H9 (cell line): ENCODE data around the gene TM4SF1. TPM values are rescaled to one million over a fixed set of nuclear protein-coding genes. Genes with fewer than 3 reads are reported as not detected.

Experiments used
- DNase-seq: peaks from one replicate; pipeline ENCODE4 v3.0.0-alpha.2; 2017
- H2AFZ ChIP-seq: one replicate; pipeline ENCODE4 v1.6.1; 2013; ENCODE audit warnings: mild to moderate bottlenecking, low read length, control low read depth, moderate library complexity
- H2AK5ac ChIP-seq: 2 replicates; pipeline ENCODE4 v1.6.1; 2013; ENCODE audit warnings: low read length, control low read depth, mixed read lengths; ENCODE audit not compliant: insufficient read length
- H2BK120ac ChIP-seq: one replicate; pipeline ENCODE4 v1.6.1; 2013; ENCODE audit warnings: low read depth, mild to moderate bottlenecking, low read length, control low read depth, inconsistent platforms; ENCODE audit not compliant: poor library complexity, severe bottlenecking
- H2BK12ac ChIP-seq: 2 replicates; pipeline ENCODE4 v1.6.1; 2013; ENCODE audit warnings: low read length, control low read depth, mixed read lengths, low read depth; ENCODE audit not compliant: insufficient read length
- H2BK15ac ChIP-seq: 2 replicates; pipeline ENCODE4 v1.6.1; 2013; ENCODE audit warnings: low read depth, low read length, control low read depth
- H2BK20ac ChIP-seq: one replicate; pipeline ENCODE4 v1.6.1; 2013; ENCODE audit warnings: low read depth, mild to moderate bottlenecking, low read length, control low read depth, inconsistent platforms; ENCODE audit not compliant: poor library complexity, severe bottlenecking
- H2BK5ac ChIP-seq: 2 replicates; pipeline ENCODE4 v1.6.1; 2013; ENCODE audit warnings: low read length, control low read depth, mixed read lengths; ENCODE audit not compliant: insufficient read length
- H3K14ac ChIP-seq: 2 replicates; pipeline ENCODE4 v1.6.1; 2013; ENCODE audit warnings: low read length, control low read depth; ENCODE audit not compliant: insufficient read depth
- H3K18ac ChIP-seq: 2 replicates; pipeline ENCODE4 v1.6.1; 2013; ENCODE audit warnings: low read depth, mild to moderate bottlenecking, mixed read lengths, low read length, control low read depth; ENCODE audit not compliant: insufficient read length
- H3K23ac ChIP-seq: 2 replicates; pipeline ENCODE4 v1.6.1; 2013; ENCODE audit warnings: low read length, control low read depth, mixed read lengths, low read depth; ENCODE audit not compliant: insufficient read length
- H3K23me2 ChIP-seq: 2 replicates; pipeline ENCODE4 v1.6.1; 2013; ENCODE audit warnings: low read depth, mild to moderate bottlenecking, mixed read lengths, low read length, control low read depth; ENCODE audit not compliant: insufficient read length, poor library complexity, severe bottlenecking
- H3K27ac ChIP-seq: 2 replicates; pipeline ENCODE4 v1.5.1; 2013; ENCODE audit warnings: low read length, control low read depth, mixed read lengths, low read depth; ENCODE audit not compliant: insufficient read length
- H3K27me3 ChIP-seq: 2 replicates; pipeline ENCODE4 v1.6.1; 2013; ENCODE audit warnings: low read length, control low read depth, inconsistent platforms; ENCODE audit not compliant: insufficient read depth
- H3K4ac ChIP-seq: 2 replicates; pipeline ENCODE4 v1.6.1; 2013; ENCODE audit warnings: low read depth, mild to moderate bottlenecking, control low read depth, inconsistent platforms, low read length, moderate library complexity
- H3K4me1 ChIP-seq: 2 replicates; pipeline ENCODE4 v1.6.1; 2013; ENCODE audit warnings: low read length, control low read depth, inconsistent platforms; ENCODE audit not compliant: insufficient read depth
- H3K4me2 ChIP-seq: 2 replicates; pipeline ENCODE4 v1.6.1; 2013; ENCODE audit warnings: low read length, control low read depth, mixed read lengths; ENCODE audit not compliant: insufficient read length, insufficient read depth
- H3K56ac ChIP-seq: 2 replicates; pipeline ENCODE4 v1.6.1; 2013; ENCODE audit warnings: low read depth, mild to moderate bottlenecking, mixed read lengths, low read length, control low read depth; ENCODE audit not compliant: insufficient read length
- H3K79me1 ChIP-seq: 2 replicates; pipeline ENCODE4 v1.6.1; 2013; ENCODE audit warnings: low read depth, mild to moderate bottlenecking, moderate library complexity, low read length, control low read depth, inconsistent platforms; ENCODE audit not compliant: insufficient read depth, poor library complexity, severe bottlenecking
- H3K79me2 ChIP-seq: 2 replicates; pipeline ENCODE4 v1.6.1; 2013; ENCODE audit warnings: low read length, control low read depth, inconsistent platforms; ENCODE audit not compliant: insufficient read depth
- H3K9ac ChIP-seq: 2 replicates; pipeline ENCODE4 v1.6.1; 2013; ENCODE audit warnings: low read length, control low read depth, mixed read lengths; ENCODE audit not compliant: insufficient read length; ENCODE audit errors: extremely low read depth
- H3K9me3 ChIP-seq: one replicate; pipeline ENCODE4 v1.6.1; 2013; ENCODE audit warnings: low read depth, low read length, inconsistent platforms; ENCODE audit not compliant: control insufficient read depth
- H3T11ph ChIP-seq: one replicate; pipeline ENCODE4 v1.6.1; 2013; ENCODE audit warnings: mild to moderate bottlenecking, low read length, control low read depth, inconsistent platforms
- H4K20me1 ChIP-seq: one replicate; pipeline ENCODE4 v1.6.1; 2013; ENCODE audit not compliant: control insufficient read depth, insufficient read length, insufficient read depth
- H4K5ac ChIP-seq: 2 replicates; pipeline ENCODE4 v1.6.1; 2013; ENCODE audit warnings: low read depth, mild to moderate bottlenecking, mixed read lengths, low read length, control low read depth; ENCODE audit not compliant: insufficient read length
- H4K8ac ChIP-seq: replicated peaks from 2 replicates; pipeline ENCODE4 v1.6.1; 2013; ENCODE audit warnings: low read length, control low read depth, mixed read lengths, low read depth; ENCODE audit not compliant: insufficient read length
- H4K91ac ChIP-seq: 2 replicates; pipeline ENCODE4 v1.6.1; 2013; ENCODE audit warnings: low read depth, mild to moderate bottlenecking, moderate library complexity, mixed read lengths, low read length, control low read depth; ENCODE audit not compliant: insufficient read length
- H3K27ac Mint-ChIP-seq, 3 experiments: 2 replicates in 2 of 3; 3 replicates in 1 of 3; pipeline ENCODE4 v1.8.0; 2020 to 2021; ENCODE audit warnings: mixed read lengths in 3 of 3, mild to moderate bottlenecking in 1 of 3, moderate library complexity in 1 of 3
- H3K27me3 Mint-ChIP-seq: 2 replicates; pipeline ENCODE4 v1.8.0; 2021; ENCODE audit warnings: low read depth, mild to moderate bottlenecking, moderate library complexity, mixed read lengths
- H3K36me3 Mint-ChIP-seq, 3 experiments: 2 replicates in 2 of 3; 3 replicates in 1 of 3; pipeline ENCODE4 v1.8.0; 2020 to 2021; ENCODE audit warnings: low read depth in 3 of 3, mixed read lengths in 3 of 3; ENCODE audit not compliant: insufficient read depth in 1 of 3
- H3K4me1 Mint-ChIP-seq, 2 experiments: 2 replicates each; pipeline ENCODE4 v1.8.0; 2020; ENCODE audit warnings: mixed read lengths in 2 of 2
- H3K4me3 Mint-ChIP-seq, 2 experiments: 2 replicates in 1 of 2; 3 replicates in 1 of 2; pipeline ENCODE4 v1.8.0; 2020 to 2021; ENCODE audit warnings: mild to moderate bottlenecking in 2 of 2, mixed read lengths in 2 of 2, moderate library complexity in 1 of 2
- H3K9me3 Mint-ChIP-seq, 2 experiments: 2 replicates in 1 of 2; 3 replicates in 1 of 2; pipeline ENCODE4 v1.8.0; 2020; ENCODE audit warnings: mild to moderate bottlenecking in 2 of 2, mixed read lengths in 2 of 2, moderate library complexity in 1 of 2
- WGBS: extraction: QIAGEN DNeasy Blood & Tissue Kit; methylation state at CpG from one replicate; pipeline ENCODE4 v1.1.7; 2013; ENCODE audit warnings: missing lambda C conversion rate, low lambda C conversion rate, mixed read lengths; ENCODE audit not compliant: insufficient read length; ENCODE audit errors: extremely low coverage; 5-methylcytosine and 5-hydroxymethylcytosine counted together
- total RNA-seq: library from RNA; stranded (reverse); gene quantifications from 2 replicates; pipeline ENCODE4 v1.2.1, GENCODE V29; 2021
- TF ChIP-seq, protein P1 (sequence below): fragments of 200-600 bp; sonication (generic); conservative IDR thresholded peaks from 3 replicates; pipeline ENCODE4 v1.8.0; 2021; ENCODE audit warnings: antibody characterized with exemption, mild to moderate bottlenecking

TM4SF1 gene
- total RNA-seq, 1 experiment from 2014 or later: 1.2 TPM

DNA sequence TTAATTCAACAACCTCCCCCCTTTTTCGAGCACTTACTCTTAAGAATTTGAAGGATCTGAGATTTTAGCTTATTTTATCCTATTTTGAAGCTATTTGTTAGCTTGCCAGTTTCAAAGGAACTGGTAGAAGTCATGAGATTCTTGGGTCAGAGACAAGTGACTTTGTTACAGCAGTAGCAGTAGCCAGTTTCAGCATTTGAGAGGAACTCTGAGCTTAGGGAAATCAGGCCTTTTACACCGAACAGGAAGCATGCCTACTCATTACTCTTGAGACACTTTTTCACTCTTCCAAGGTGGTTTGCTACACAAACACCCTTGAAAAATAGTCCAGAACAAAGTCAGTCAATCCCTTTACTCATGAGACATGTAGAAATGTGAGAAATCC, 24.5 kb upstream of the TM4SF1 start:
- Histone ChIP-seq H2BK120ac (no peak overlapping the region), H3K27me3 (no peaks in the 10 kb centered on the region), H3K4me2 (no peak overlapping the region), H3K79me2 (no peaks in the 10 kb centered on the region), H4K91ac (no peak overlapping the region), H2BK15ac (no peak overlapping the region), H3K18ac (no peak overlapping the region), H2BK12ac (no peak overlapping the region), H3K4me1 (no peaks in the 10 kb centered on the region), H2BK20ac (no peak overlapping the region), H2BK5ac (no peak overlapping the region), H3K56ac (no peak overlapping the region), H4K8ac (no peak overlapping the region), H3K14ac (no peak overlapping the region), H3K23me2 (no peaks in the 10 kb centered on the region), H3K9ac (no peak overlapping the region), H3K23ac (no peak overlapping the region), H3K4ac (no peak overlapping the region), H3K79me1 (no peaks in the 10 kb centered on the region), H3K9me3 (no peaks in the 10 kb centered on the region), H2AFZ (no peak overlapping the region), H2AK5ac (no peak overlapping the region), H3T11ph (no peak overlapping the region), H4K5ac (no peak overlapping the region), H4K20me1 (no peaks in the 10 kb centered on the region), H3K27ac (no peak overlapping the region)
- no peak for DNase-seq
- Mint-ChIP-seq H3K4me1 (peaks cover 7 to 8% of the 10 kb centered on the region in 2 experiments), H3K27me3 (no peaks in the 10 kb centered on the region), H3K36me3 (no peaks in the 10 kb centered on the region; a peak in 2 of 7 replicates), H3K9me3 (no peaks in the 10 kb centered on the region; a peak in 1 of 5 replicates), H3K4me3 (no peak overlapping the region), H3K27ac (peak overlapping the region in 1 of 3 experiments; percentile 13; a peak in 1 of 7 replicates)
- no CpG with 5 or more reads among the region's 2 CpGs for WGBS
- TF ChIP-seq, protein P1, sequence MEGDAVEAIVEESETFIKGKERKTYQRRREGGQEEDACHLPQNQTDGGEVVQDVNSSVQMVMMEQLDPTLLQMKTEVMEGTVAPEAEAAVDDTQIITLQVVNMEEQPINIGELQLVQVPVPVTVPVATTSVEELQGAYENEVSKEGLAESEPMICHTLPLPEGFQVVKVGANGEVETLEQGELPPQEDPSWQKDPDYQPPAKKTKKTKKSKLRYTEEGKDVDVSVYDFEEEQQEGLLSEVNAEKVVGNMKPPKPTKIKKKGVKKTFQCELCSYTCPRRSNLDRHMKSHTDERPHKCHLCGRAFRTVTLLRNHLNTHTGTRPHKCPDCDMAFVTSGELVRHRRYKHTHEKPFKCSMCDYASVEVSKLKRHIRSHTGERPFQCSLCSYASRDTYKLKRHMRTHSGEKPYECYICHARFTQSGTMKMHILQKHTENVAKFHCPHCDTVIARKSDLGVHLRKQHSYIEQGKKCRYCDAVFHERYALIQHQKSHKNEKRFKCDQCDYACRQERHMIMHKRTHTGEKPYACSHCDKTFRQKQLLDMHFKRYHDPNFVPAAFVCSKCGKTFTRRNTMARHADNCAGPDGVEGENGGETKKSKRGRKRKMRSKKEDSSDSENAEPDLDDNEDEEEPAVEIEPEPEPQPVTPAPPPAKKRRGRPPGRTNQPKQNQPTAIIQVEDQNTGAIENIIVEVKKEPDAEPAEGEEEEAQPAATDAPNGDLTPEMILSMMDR: no peak
